CD4-positive, alpha-beta T cell treated with Interferon gamma for 1 hour (primary cell): Measurements from ENCODE around the gene TGFBI.

ENCODE experiments used
- DNase-seq: peaks from one replicate; pipeline ENCODE4 v3.0.0-alpha.2; 2020

Gene TGFBI

DNA sequence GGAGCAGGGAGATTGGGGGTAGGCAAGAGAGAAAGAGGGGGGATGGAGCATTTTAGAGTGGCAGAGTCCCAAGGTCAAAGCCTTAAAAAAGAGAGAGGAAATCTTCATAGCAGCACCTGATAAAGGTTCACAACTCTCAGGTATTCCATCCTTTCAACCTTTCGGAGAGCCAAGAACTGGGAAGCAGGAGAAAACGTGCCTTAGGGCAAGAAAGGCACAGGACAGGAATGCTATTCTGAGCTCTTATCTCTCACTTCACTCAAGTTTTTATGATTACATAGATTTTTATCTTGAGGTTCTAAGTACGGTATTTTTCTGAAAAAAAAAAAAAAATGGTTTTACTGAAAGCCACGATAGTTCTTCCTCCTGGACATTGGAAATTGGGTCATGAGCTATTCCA lies 69.4 kb downstream of the TGFBI start:
- no peak for DNase-seq

- no peak for DNase-seq
These were observed 71.1 kb downstream of the TGFBI start for GRCh38 chr5:136099870-136100269.

DNA sequence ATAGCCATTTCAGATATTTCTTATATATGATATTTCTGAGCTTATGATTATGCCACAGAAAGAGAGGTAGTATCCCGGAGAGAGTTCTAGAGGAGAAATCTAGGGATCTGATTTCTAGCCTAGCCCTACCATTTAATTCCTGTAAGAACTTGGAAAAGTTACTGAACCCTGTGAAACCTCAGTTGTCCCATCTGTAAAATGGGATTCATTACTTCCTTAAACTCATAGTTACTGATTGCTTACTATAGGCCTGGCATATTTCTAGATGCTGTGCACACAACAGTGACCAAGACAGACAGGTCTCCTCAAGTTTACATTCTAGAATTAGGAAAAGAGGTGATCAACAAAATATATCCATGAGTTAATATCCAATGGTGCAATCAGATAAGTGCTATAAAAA lies 73.1 kb downstream of the TGFBI start:
- DNase-seq: no peak

DNA sequence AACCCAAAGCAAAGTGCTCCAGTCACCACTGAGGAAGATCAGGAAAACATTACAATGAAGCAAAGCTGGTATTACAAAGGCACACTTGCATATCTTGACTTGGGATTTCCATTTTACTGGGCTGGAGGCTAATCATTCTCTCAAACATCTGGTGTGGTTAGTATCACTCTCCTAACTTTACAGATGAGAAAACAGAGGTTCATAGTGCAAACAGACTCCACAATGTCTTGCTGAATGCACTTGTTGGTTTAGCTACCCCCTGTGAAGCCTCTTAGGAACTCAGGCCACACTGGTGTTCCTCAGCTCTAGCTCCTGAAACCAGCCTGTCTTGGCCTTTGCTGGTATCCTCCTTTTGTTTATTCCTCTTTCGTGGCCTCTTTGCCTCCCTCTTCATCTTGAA lies 74.3 kb downstream of the TGFBI start:
- no peak for DNase-seq

- DNase-seq: no peak
These were observed 75.6 kb downstream of the TGFBI start for GRCh38 chr5:136104306-136104965.

- no peak for DNase-seq
These were observed 77.7 kb downstream of the TGFBI start for GRCh38 chr5:136106351-136107031.

DNA sequence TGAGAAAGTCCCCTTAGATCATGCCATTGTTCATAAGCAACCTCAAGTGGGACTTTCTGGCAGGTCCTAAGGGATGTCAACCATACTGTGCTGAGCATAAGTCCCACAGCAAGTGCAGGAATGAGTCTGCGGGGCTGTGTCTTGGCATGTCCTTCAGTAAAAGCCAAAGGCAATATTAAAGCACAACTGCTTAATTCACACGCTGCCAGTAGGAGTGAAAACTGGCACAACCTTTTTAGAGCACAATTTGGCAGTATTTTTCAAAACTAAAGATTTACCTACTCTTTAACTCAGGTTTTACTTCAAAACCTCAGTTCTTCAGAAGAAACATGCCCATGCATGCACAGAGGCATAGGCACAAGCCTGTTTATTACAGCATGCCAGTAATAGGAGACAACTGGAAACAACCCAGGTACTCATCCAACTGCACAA lies 79.4 kb downstream of the TGFBI start:
- DNase-seq: no peak

DNA sequence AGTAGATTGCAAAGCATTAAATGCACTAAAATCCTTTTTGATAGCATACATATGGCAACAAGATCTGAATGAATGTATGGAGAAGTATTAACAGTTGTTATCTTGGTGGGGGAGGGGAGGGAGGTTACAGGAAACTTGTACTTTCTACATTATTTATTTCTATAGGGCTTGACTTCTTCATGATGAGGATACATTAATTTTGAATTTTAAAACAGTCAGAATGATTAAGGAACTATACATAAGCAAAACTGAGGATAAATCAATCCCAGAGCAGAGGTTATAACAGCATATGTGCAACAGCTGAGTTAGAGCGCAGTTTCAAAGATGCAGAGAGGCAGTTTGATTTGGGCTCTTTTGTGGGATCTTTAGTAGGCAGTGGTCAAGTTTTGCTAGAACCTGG lies 80.0 kb downstream of the TGFBI start:
- no peak for DNase-seq

DNA sequence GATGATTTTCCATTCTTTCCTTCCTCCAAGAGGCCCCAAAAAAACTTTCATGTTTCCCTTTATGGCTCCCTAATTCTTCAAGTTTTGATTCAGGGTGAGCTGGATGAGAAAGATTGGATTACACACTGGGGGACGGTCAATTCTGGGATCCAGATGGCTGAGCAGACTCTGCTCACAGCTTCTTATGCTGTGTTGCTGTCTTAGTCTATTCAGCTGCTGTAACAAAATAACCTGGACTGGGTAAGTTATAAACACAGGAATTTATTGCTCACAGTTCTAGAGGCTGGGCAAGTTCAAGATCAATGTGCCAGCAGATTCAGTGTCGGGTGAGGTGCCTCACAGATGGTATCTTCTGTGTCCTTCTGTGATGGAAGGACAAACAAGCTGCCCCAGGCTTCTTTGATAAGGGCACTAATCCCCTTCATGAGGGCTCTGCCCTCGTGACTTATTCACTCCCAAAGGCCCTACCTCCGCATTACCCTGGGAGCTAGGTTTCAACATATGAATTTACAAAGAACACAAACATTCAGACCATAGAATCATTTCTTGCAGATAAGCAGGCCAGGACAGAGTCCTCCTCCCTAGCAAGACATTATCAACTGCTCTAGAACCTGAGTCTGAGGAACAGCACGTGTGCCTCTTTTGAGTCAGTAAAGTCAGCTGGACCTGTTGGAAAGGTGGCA lies 80.8 kb downstream of the TGFBI start:
- no peak for DNase-seq
